ENCODE results near the gene IRAK1.

GRCh38 chrX:154004315-154004714 lies 15.4 kb downstream of the IRAK1 start:
- TF ChIP-seq CTCF (IDR thresholded peaks at IDR 0.05) (no peak), POLR2AphosphoS5 (IDR thresholded peaks at IDR 0.05; ENCODE audit: low read depth, low read length) (no peak), TCF7L2 (IDR thresholded peaks at IDR 0.05; ENCODE audit: low read depth, low read length) (no peak)

All from Panc1 (cell line).